Esophagus squamous epithelium (tissue), 5 donors: ENCODE data around the gene VSTM4. TPM values are rescaled to one million over a fixed set of nuclear protein-coding genes. Genes with fewer than 3 reads are reported as not detected.

Experiments used
- DNase-seq: peaks from one replicate; lab custom pipeline; 2025; lab: John Stamatoyannopoulos, UW
- H3K27ac ChIP-seq, 4 donors: fragments of 200-600 bp; sonication (generic); one replicate each; pipeline ENCODE4 v1.5.1; 2016 to 2019; ENCODE audit warnings: mild to moderate bottlenecking in 1 of 4
- H3K27me3 ChIP-seq, 4 donors: fragments of 200-600 bp; sonication (generic); 1 replicate in 3 of 4; 2 replicates in 1 of 4; pipeline versions ENCODE4 v1.5.1 to v1.6.0; 2017 to 2021; ENCODE audit warnings: antibody characterized with exemption in 1 of 4
- H3K36me3 ChIP-seq, 3 donors: fragments of 200-600 bp; sonication (generic); one replicate each; pipeline ENCODE4 v1.5.1; 2016 to 2019
- H3K4me1 ChIP-seq, 3 donors: fragments of 200-600 bp; sonication (generic); one replicate each; pipeline ENCODE4 v1.5.1; 2017 to 2019
- H3K4me3 ChIP-seq, 4 donors: fragments of 200-600 bp; sonication (generic); 1 replicate in 3 of 4; 2 replicates in 1 of 4; pipeline ENCODE4 v1.5.1; 2016 to 2019; ENCODE audit warnings: mild to moderate bottlenecking in 2 of 4, moderate library complexity in 1 of 4
- H3K9me3 ChIP-seq, 3 donors: fragments of 200-600 bp; sonication (generic); one replicate each; pipeline ENCODE4 v1.5.1; 2016 to 2019
- POLR2A ChIP-seq, 4 donors: fragments of 450-650 bp; IDR thresholded peaks; one replicate each; pipeline ENCODE4 v1.6.1; 2017; ENCODE audit warnings: antibody characterized with exemption in 4 of 4, mild to moderate bottlenecking in 4 of 4, moderate library complexity in 3 of 4
- WGBS, 2 donors: methylation state at CpG; one replicate each; pipeline ENCODE4 v1.1.5; 2018; 5-methylcytosine and 5-hydroxymethylcytosine counted together
- intact Hi-C: fragments of 100-400 bp; cut with DNase I; formaldehyde crosslinking; loops from one replicate; pipeline ENCODE4 v1.15.0; 2022
- total RNA-seq, 4 donors: library from RNA; depleted of rRNA; stranded (reverse); fragments of >200 nt; gene quantifications; one replicate each; pipeline ENCODE4 v1.1.0, GENCODE V29; 2016
- TF ChIP-seq, protein P1 (sequence below), 6 experiments: fragments of 450-650 bp in 4 of 6; fragments of 200-600 bp in 2 of 6; sonication (generic) in 2 of 6; IDR thresholded peaks; one replicate each; pipeline ENCODE4 v1.5.1; 2016 to 2019; ENCODE audit warnings: antibody characterized with exemption in 6 of 6, mild to moderate bottlenecking in 4 of 6, moderate library complexity in 4 of 6
- donor health status: DM: yes; HTN: yes; CAD: no.

The VSTM4 gene
- total RNA-seq, 4 donors from 2014 or later = 0.80 to 6.9 (median 1.9) TPM

DNA sequence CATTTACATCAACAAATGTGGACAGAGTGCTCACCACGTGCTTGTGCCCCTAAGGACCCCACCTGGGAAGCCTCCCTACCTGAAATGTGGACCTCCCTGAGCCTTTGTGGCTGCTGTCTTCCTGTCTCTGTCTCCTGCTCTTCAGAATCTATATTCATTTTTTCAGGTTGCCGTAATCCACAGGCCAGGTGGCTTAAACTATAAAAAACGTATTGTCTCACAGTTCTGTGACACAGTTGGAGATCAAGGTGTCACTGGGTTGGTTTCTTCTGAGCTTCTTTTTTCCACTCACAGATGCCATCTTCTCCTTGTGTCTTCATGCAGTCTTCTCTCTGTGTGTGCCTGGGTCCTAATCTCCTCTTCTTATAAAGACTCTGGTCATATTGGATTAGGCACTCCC is 5.6 kb upstream of the VSTM4 start:
- 66 to 77% methylated on average over 3 of the region's 3 CpGs for WGBS, 2 donors
- intact Hi-C loops = no loop called here
- Histone ChIP-seq H3K36me3 (no peaks in the 10 kb centered on the region), H3K27me3 (peaks cover 0 to under 1% (median 0%) of the 10 kb centered on the region in 4 donors), H3K9me3 (no peaks in the 10 kb centered on the region), H3K4me1 (peaks cover 0 to 1% (median 0%) of the 10 kb centered on the region in 3 donors), H3K27ac (no peak overlapping the region), H3K4me3 (no peak overlapping the region)
- no peak for DNase-seq
- no peak for TF ChIP-seq POLR2A (IDR thresholded peaks at IDR 0.05)

DNA sequence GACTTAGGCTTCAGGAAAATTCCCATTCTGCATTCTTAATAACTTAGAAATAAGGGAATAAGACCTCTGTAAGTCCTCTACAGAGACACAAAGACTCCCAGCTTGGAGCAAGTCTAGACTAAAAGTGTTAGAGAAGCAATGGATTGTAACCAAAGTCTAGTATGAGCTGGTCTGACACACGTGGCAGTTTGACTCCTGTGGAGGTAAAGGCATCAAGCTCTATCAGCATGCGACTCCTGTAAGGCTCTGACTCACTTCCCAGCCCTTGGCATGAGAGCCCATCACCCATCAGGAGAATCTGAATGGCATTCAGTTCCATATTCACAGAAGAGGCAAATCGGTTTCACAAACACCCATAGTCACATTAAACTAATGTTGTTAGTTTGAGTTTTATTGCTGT is 4.4 kb upstream of the VSTM4 start:
- intact Hi-C loops = no loop called here
- no peak overlapping the region for H3K27ac ChIP-seq
- TF ChIP-seq, protein P1, sequence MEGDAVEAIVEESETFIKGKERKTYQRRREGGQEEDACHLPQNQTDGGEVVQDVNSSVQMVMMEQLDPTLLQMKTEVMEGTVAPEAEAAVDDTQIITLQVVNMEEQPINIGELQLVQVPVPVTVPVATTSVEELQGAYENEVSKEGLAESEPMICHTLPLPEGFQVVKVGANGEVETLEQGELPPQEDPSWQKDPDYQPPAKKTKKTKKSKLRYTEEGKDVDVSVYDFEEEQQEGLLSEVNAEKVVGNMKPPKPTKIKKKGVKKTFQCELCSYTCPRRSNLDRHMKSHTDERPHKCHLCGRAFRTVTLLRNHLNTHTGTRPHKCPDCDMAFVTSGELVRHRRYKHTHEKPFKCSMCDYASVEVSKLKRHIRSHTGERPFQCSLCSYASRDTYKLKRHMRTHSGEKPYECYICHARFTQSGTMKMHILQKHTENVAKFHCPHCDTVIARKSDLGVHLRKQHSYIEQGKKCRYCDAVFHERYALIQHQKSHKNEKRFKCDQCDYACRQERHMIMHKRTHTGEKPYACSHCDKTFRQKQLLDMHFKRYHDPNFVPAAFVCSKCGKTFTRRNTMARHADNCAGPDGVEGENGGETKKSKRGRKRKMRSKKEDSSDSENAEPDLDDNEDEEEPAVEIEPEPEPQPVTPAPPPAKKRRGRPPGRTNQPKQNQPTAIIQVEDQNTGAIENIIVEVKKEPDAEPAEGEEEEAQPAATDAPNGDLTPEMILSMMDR (IDR thresholded peaks at IDR 0.05) = no peak
- no peak for TF ChIP-seq POLR2A (IDR thresholded peaks at IDR 0.05)
- DNase-seq = no peak
- WGBS, 2 donors = 36 to 63% methylated on average over 3 of the region's 3 CpGs
- H3K9me3 ChIP-seq = no peaks in the 10 kb centered on the region
- H3K4me3 ChIP-seq = no peak overlapping the region
- peaks cover 0 to 10% (median 0%) of the 10 kb centered on the region in 4 donors for H3K27me3 ChIP-seq
- peaks cover 0 to 9% (median 1%) of the 10 kb centered on the region in 3 donors for H3K4me1 ChIP-seq
- H3K36me3 ChIP-seq = no peaks in the 10 kb centered on the region

DNA sequence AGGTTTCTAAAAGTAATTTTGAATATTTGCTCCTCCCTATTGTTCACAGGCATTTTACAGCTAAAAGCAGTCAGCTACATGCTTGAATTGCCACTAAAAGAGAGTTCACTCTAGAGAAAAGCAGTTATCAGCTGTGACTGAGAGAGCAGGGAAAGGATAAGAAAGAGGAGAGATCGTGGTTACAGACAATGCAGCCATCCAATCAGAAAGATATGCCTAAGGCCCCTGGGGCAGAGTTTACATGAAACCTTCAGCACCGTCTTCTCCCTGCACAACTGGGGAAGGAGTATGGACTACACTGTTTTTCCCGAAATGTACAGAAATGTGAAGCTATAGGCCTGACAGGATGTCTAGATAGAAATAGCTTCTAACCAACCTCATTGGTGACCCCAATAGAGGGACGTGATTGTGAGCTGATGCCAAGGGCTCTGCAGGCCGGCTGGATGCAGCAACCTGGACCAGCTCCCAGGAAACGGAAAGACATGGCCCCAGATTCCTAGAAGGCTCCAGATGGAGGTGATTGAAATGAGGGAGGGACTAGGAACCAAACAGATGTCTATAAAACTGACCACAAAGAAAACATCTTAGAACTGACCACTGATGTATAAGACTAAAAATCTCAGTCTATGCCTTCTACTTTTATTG is 3.2 kb upstream of the VSTM4 start:
- TF ChIP-seq, protein P1 (IDR thresholded peaks at IDR 0.05) = no peak
- TF ChIP-seq POLR2A (IDR thresholded peaks at IDR 0.05) = no peak
- intact Hi-C loops = no loop called here
- Histone ChIP-seq H3K27ac (no peak overlapping the region), H3K4me3 (no peak overlapping the region), H3K27me3 (peaks cover 0 to 22% (median 0%) of the 10 kb centered on the region in 4 donors), H3K9me3 (no peaks in the 10 kb centered on the region), H3K36me3 (no peaks in the 10 kb centered on the region), H3K4me1 (peaks cover 0 to 19% (median 3%) of the 10 kb centered on the region in 3 donors)
- no peak for DNase-seq
- 66 to 69% methylated on average over 6 of the region's 6 CpGs for WGBS, 2 donors

DNA sequence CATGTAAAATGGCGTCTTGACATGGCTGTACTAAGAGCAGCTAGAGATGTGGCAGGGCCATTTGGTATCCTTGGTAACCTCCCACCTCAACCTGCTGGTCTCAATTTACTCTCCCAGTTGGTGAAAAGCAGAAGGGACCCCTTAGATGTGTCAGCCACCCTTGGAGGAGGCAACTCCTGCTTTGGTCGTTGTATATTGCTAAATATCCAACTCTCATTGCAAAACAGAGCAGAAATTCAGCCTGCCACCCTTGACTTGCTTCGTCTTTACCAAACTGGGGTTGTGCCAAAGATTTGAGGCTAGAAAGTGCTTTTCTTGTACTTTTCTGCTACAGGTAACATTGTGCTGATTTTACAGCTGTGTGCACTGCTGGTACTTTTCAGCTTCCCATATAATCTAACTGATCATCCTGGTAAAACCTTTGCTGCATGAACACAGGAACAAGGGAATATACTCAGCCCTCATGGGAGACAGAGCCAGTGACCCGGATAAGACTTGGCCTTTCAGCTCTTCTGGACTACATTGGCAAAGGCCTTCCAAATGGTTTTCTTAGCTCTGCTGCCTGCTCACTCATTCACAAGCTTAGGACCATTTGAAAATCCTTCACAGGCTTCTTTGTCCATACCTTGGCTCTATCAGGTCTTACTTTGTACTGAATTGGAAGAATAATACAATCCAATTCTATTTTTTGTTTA is 2.2 kb upstream of the VSTM4 start:
- H3K9me3 ChIP-seq = no peaks in the 10 kb centered on the region
- peaks cover 0 to 29% (median 3%) of the 10 kb centered on the region in 3 donors for H3K4me1 ChIP-seq
- no peak overlapping the region for H3K4me3 ChIP-seq
- TF ChIP-seq, protein P1 (IDR thresholded peaks at IDR 0.05) = no peak
- no peak for TF ChIP-seq POLR2A (IDR thresholded peaks at IDR 0.05)
- peak overlapping the region in 1 of 4 donors; percentile 2 for H3K27ac ChIP-seq
- H3K27me3 ChIP-seq = peaks cover 0 to 22% (median 0%) of the 10 kb centered on the region in 4 donors
- intact Hi-C loops = no loop called here
- 66 to 79% methylated on average over 3 to 4 of the region's 4 CpGs for WGBS, 2 donors
- H3K36me3 ChIP-seq = no peaks in the 10 kb centered on the region
- no peak for DNase-seq

DNA sequence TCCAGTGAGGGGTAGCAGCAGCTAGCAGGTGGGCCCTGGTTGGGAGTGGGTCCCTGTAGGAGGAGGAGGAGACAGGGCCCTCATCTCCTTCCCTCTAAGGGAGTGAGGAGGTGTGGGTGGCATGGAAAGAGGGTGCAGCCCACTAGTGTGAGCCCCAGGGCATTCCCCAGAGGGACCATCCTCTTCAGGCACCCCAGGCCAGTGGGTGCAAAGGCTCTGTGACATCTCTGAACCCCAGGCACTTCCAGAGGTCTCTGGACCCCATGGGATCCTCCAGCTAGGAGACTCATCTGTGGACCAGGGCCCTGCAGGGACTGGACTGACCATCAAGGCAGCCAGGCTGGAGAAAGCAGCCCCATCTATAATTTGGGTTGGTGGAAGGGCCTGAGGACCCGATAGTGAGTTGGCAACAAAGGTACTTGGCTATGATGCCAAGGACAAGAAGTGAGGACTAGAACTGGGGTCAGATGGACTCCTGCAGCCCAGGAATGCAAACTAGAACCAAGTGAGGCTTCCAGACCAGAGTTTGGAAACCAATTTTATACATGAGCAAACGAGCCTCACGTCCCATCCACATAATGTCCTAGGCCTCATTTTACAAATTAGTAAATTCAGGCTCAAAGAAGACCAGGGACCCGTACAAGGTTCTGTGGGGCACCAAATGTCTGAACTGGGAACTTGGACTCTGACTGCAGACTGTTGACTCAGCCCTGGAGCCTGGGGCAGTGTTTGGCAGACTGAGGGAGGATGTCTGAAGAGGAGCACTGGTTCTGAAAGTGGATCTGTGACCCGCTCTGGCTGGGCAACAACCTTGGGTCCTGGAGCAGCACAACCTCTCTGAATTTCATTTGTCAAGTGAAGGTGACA is 1.4 kb upstream of the VSTM4 start:
- peak overlapping the region in 2 of 4 donors; percentile 6 to 16 for H3K27ac ChIP-seq
- intact Hi-C loops = no loop called here
- DNase-seq = no peak
- H3K27me3 ChIP-seq = peaks cover 0 to 22% (median 0%) of the 10 kb centered on the region in 4 donors
- WGBS, 2 donors = 87 to 89% methylated on average over 3 to 4 of the region's 5 CpGs
- no peak overlapping the region for H3K4me3 ChIP-seq
- H3K4me1 ChIP-seq = peaks cover 0 to 37% (median 8%) of the 10 kb centered on the region in 3 donors
- H3K36me3 ChIP-seq = no peaks in the 10 kb centered on the region
- H3K9me3 ChIP-seq = no peaks in the 10 kb centered on the region
- TF ChIP-seq, protein P1 (IDR thresholded peaks at IDR 0.05) = no peak
- TF ChIP-seq POLR2A (IDR thresholded peaks at IDR 0.05) = no peak
